ENCODE measurements around the gene TCIRG1.

GRCh38 chr11:68047437-68048290 lies 8.8 kb downstream of the TCIRG1 start:
- TF ChIP-seq CTCF (IDR thresholded peaks at IDR 0.05) = no peak
- no peak for TF ChIP-seq REST (IDR thresholded peaks at IDR 0.05)
- no peak for TF ChIP-seq RFX5 (IDR thresholded peaks at IDR 0.05)
- TF ChIP-seq E2F6 (IDR thresholded peaks at IDR 0.05; ENCODE audit: borderline replicate concordance, low read depth) = no peak
- no peak for TF ChIP-seq USF2 (IDR thresholded peaks at IDR 0.05)
- TF ChIP-seq ZFP36 (IDR thresholded peaks at IDR 0.05; ENCODE audit: borderline replicate concordance, partially characterized antibody) = no peak
- TF ChIP-seq MAX (IDR thresholded peaks at IDR 0.05) = no peak
- TF ChIP-seq CHD2 (IDR thresholded peaks at IDR 0.05; ENCODE audit: low read length, partially characterized antibody) = no peak
- no peak for TF ChIP-seq BCL3 (IDR thresholded peaks at IDR 0.05)
- TF ChIP-seq RNF2 (IDR thresholded peaks at IDR 0.05; ENCODE audit: borderline replicate concordance, low read depth) = no peak
- TF ChIP-seq SREBF2 (IDR thresholded peaks at IDR 0.05) = no peak
- TF ChIP-seq NPAS2 (CRISPR knock-in tag; IDR thresholded peaks at IDR 0.05; ENCODE audit: borderline replicate concordance) = no peak

Measured in A549 (cell line).